ENCODE measurements around the gene USP21.

USP21 gene

GRCh38 chr1:161165742-161166668 lies 6.7 kb downstream of the USP21 start, which contains the start of gene PPOX:
Gene PPOX, plus strand, starts transcription at chr1:161166426. Its CDS starts 422 bp downstream, at chr1:161166848.
- DNase-seq (ENCODE audit: insufficient read length, low spot score) (peak; percentile 83), FAIRE-seq (peak; percentile 97)
- TF ChIP-seq POLR2A (IDR thresholded peaks at IDR 0.05; ENCODE audit: low read depth, low read length) (peak; percentile 92), POU2F2 (IDR thresholded peaks at IDR 0.05; ENCODE audit: low read depth, low read length) (peak; percentile 36; the same call in 1 of the 2 replicates), SPI1 (IDR thresholded peaks at IDR 0.05; ENCODE audit: low read depth, low read length) (0 out of 2 replicates have a peak, but pooled peaks have one; percentile 7), POLR2AphosphoS5 (IDR thresholded peaks at IDR 0.05; ENCODE audit: low read depth, low read length) (peak; percentile 87), TAF1 (IDR thresholded peaks at IDR 0.05; ENCODE audit: low read depth, low read length) (peak; percentile 53; the same call in 1 of the 2 replicates), PAX5 (IDR thresholded peaks at IDR 0.05; ENCODE audit: insufficient read depth, low read length, severe bottlenecking) (no peak)

DNA sequence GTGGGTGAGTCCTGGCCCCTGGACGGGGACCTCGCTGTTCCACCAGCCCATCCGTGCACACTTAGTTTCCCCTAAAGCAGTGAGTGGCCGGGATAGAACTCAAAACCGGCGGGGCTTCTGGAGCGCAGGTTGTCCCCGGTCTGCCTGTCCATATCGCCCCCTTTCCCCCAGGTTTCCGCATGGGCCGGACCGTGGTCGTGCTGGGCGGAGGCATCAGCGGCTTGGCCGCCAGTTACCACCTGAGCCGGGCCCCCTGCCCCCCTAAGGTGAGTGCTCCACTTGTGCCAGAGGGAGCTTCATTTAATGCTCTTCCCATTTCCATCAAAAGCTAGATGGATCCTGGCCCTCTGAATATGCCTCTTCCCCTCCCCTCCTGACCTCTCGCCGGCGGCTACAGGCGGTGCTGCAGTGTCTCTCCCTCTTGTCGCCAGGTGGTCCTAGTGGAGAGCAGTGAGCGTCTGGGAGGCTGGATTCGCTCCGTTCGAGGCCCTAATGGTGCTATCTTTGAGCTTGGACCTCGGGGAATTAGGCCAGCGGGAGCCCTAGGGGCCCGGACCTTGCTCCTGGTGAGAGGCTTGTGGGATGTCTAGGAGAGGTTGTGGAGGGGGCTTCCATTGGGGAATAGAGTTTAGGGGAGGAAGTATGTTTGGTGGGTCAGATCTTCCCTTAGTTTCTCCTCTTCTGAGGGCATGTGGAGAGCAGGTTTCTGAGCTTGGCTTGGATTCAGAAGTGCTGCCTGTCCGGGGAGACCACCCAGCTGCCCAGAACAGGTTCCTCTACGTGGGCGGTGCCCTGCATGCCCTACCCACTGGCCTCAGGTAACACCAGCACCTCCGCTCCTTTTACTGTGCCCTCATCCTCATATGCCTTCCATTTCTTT lies 7.6 kb downstream of the USP21 start:
- FAIRE-seq: peak; percentile 48
- DNase-seq (ENCODE audit: insufficient read length, low spot score): no peak
- TF ChIP-seq POLR2A (IDR thresholded peaks at IDR 0.05; ENCODE audit: low read depth, low read length) (no peak), POLR2AphosphoS5 (IDR thresholded peaks at IDR 0.05; ENCODE audit: low read depth, low read length) (no peak), POU2F2 (IDR thresholded peaks at IDR 0.05; ENCODE audit: low read depth, low read length) (no peak; the same call in 1 of the 2 replicates), SPI1 (IDR thresholded peaks at IDR 0.05; ENCODE audit: low read depth, low read length) (no peak), TAF1 (IDR thresholded peaks at IDR 0.05; ENCODE audit: low read depth, low read length) (no peak), PAX5 (IDR thresholded peaks at IDR 0.05; ENCODE audit: insufficient read depth, low read length, severe bottlenecking) (no peak)

GRCh38 chr1:161168906-161169305 lies 9.6 kb downstream of the USP21 start:
- DNase-seq (ENCODE audit: insufficient read length, low spot score) (no peak), FAIRE-seq (no peak)
- TF ChIP-seq TAF1 (IDR thresholded peaks at IDR 0.05; ENCODE audit: low read depth, low read length): no peak
- TF ChIP-seq PAX5 (IDR thresholded peaks at IDR 0.05; ENCODE audit: insufficient read depth, low read length, severe bottlenecking): no peak
- TF ChIP-seq POU2F2 (IDR thresholded peaks at IDR 0.05; ENCODE audit: low read depth, low read length): no peak
- TF ChIP-seq POLR2A (IDR thresholded peaks at IDR 0.05; ENCODE audit: low read depth, low read length): no peak
- no peak for TF ChIP-seq POLR2AphosphoS5 (IDR thresholded peaks at IDR 0.05; ENCODE audit: low read depth, low read length)
- no peak for TF ChIP-seq SPI1 (IDR thresholded peaks at IDR 0.05; ENCODE audit: low read depth, low read length)

DNA sequence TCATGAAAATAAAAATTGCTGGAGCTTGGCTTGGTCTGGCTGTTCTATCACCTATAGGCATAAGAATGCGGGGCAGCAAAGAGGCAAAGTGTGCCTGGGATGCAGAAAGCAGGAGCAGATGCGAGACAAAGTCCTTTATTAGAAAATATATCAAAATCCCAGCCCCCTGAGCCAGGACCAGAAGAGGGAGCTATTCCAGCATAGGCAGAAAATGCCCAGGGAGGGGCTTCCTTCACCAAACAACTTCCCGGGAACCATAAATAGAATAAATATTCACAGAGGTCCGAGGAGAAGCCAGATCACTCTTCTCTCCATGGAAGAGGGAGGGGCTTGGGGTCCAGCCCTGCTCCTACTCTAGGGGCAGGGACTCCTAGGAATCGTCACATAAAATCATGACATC lies 11.9 kb downstream of the USP21 start:
- no peak for FAIRE-seq
- no peak for DNase-seq (ENCODE audit: insufficient read length, low spot score)
- TF ChIP-seq POLR2AphosphoS5 (IDR thresholded peaks at IDR 0.05; ENCODE audit: low read depth, low read length) (no peak), POU2F2 (IDR thresholded peaks at IDR 0.05; ENCODE audit: low read depth, low read length) (no peak), TAF1 (IDR thresholded peaks at IDR 0.05; ENCODE audit: low read depth, low read length) (no peak), POLR2A (IDR thresholded peaks at IDR 0.05; ENCODE audit: low read depth, low read length) (no peak), SPI1 (IDR thresholded peaks at IDR 0.05; ENCODE audit: low read depth, low read length) (no peak), PAX5 (IDR thresholded peaks at IDR 0.05; ENCODE audit: insufficient read depth, low read length, severe bottlenecking) (no peak)

DNA sequence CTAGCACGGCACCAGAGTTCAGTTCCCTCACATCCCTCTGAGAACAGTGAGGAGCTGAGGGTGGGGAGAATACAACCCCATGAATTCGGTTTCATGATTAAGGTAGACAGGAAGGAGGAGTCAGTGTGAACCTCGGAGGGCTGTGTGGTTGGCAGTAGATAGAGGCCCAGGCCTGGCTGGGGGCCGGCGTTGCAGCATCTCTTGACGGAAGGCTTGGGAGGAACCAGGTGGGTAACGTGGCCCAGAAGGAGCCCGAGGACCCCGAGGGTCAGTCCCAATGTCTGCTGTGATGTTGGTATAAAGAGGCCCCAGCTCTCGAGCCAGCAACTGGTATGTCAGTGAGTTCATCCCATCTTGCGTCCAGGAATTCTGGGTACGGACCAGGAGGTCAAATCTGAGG lies 12.4 kb downstream of the USP21 start:
- DNase-seq (ENCODE audit: insufficient read length, low spot score): no peak
- TF ChIP-seq PAX5 (IDR thresholded peaks at IDR 0.05; ENCODE audit: insufficient read depth, low read length, severe bottlenecking): no peak
- no peak for TF ChIP-seq SPI1 (IDR thresholded peaks at IDR 0.05; ENCODE audit: low read depth, low read length)
- no peak for TF ChIP-seq TAF1 (IDR thresholded peaks at IDR 0.05; ENCODE audit: low read depth, low read length)
- no peak for TF ChIP-seq POU2F2 (IDR thresholded peaks at IDR 0.05; ENCODE audit: low read depth, low read length)
- TF ChIP-seq POLR2AphosphoS5 (IDR thresholded peaks at IDR 0.05; ENCODE audit: low read depth, low read length): no peak
- no peak for TF ChIP-seq POLR2A (IDR thresholded peaks at IDR 0.05; ENCODE audit: low read depth, low read length)
- no peak for FAIRE-seq

DNA sequence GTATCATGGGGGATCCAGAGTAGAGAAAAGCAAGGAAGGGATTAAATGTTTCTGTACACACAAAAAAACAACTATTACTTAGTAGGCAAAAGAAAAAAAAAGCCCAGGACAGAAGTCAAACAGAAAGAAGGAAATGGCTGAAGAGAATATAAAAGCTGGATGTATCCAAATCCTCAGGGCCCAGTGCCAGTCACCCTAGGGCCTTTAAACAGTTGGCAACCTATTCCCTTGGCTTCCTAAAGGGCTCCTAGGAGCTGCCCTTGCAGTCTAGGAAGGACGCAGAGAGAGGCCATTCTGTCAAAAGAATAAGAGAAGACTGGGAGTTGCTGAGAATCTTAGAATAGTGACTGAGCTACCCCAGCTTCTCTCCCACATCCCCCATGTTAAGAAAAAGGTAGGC lies 13.0 kb downstream of the USP21 start:
- DNase-seq (ENCODE audit: insufficient read length, low spot score) (no peak), FAIRE-seq (no peak)
- TF ChIP-seq SPI1 (IDR thresholded peaks at IDR 0.05; ENCODE audit: low read depth, low read length): no peak
- TF ChIP-seq POLR2AphosphoS5 (IDR thresholded peaks at IDR 0.05; ENCODE audit: low read depth, low read length): no peak
- TF ChIP-seq TAF1 (IDR thresholded peaks at IDR 0.05; ENCODE audit: low read depth, low read length): no peak
- no peak for TF ChIP-seq POU2F2 (IDR thresholded peaks at IDR 0.05; ENCODE audit: low read depth, low read length)
- no peak for TF ChIP-seq POLR2A (IDR thresholded peaks at IDR 0.05; ENCODE audit: low read depth, low read length)
- no peak for TF ChIP-seq PAX5 (IDR thresholded peaks at IDR 0.05; ENCODE audit: insufficient read depth, low read length, severe bottlenecking)

GRCh38 chr1:161172776-161173376 lies 13.6 kb downstream of the USP21 start:
- TF ChIP-seq POLR2AphosphoS5 (IDR thresholded peaks at IDR 0.05; ENCODE audit: low read depth, low read length): no peak
- no peak for DNase-seq (ENCODE audit: insufficient read length, low spot score)
- no peak for FAIRE-seq

- TF ChIP-seq POU2F2 (IDR thresholded peaks at IDR 0.05; ENCODE audit: low read depth, low read length) (no peak), TAF1 (IDR thresholded peaks at IDR 0.05; ENCODE audit: low read depth, low read length) (no peak), POLR2A (IDR thresholded peaks at IDR 0.05; ENCODE audit: low read depth, low read length) (no peak), POLR2AphosphoS5 (IDR thresholded peaks at IDR 0.05; ENCODE audit: low read depth, low read length) (no peak), SPI1 (IDR thresholded peaks at IDR 0.05; ENCODE audit: low read depth, low read length) (no peak), PAX5 (IDR thresholded peaks at IDR 0.05; ENCODE audit: insufficient read depth, low read length, severe bottlenecking) (no peak)
- FAIRE-seq (no peak), DNase-seq (ENCODE audit: insufficient read length, low spot score) (no peak)
Observed at GRCh38 chr1:161173711-161174110, 14.4 kb downstream of the USP21 start.

Measured in GM12891 (cell line).